Measurements from ENCODE around the gene RSU1. TPM values are rescaled to one million over a fixed set of nuclear protein-coding genes. Genes with fewer than 3 reads are reported as not detected.

The RSU1 gene
- total and polyA plus RNA-seq, 10 of the 15 experiments (the other 5 are each of a cell fraction or from before 2014, with no cell fraction given), result 49.2 to 139 (median 81.3) TPM

GRCh38 chr10:16788778-16789177 is 28.4 kb downstream of the RSU1 start (continued):
- TF ChIP-seq NR2C1 (IDR thresholded peaks at IDR 0.05), result no peak
- TF ChIP-seq SIX5 (IDR thresholded peaks at IDR 0.05; ENCODE audit: low read depth, low read length, severe bottlenecking), result no peak
- no peak for TF ChIP-seq RELB (IDR thresholded peaks at IDR 0.05; ENCODE audit: low read depth)
- TF ChIP-seq CEBPZ (IDR thresholded peaks at IDR 0.05; ENCODE audit: low read depth, low read length), result no peak
- 0 out of 2 replicates have a peak, but pooled peaks have one; percentile 29 for TF ChIP-seq NR2F1 (conservative IDR thresholded peaks at IDR 0.05)
- TF ChIP-seq NFYB (IDR thresholded peaks at IDR 0.05; ENCODE audit: insufficient read depth, low read depth, low read length), result no peak
- peak in 1 of 2 experiments; percentile 16; a peak in 2 of 4 replicates for TF ChIP-seq IKZF2 (IDR thresholded peaks at IDR 0.05)
- no peak for TF ChIP-seq SRF (IDR thresholded peaks at IDR 0.05; ENCODE audit: low read depth in 2 of 2, low read length in 2 of 2)
- TF ChIP-seq WRNIP1 (IDR thresholded peaks at IDR 0.05; ENCODE audit: borderline replicate concordance, low read depth, low read length), result no peak
- no peak for TF ChIP-seq CUX1 (IDR thresholded peaks at IDR 0.05; ENCODE audit: insufficient replicate concordance, low read depth, low read length)
- TF ChIP-seq CEBPB (IDR thresholded peaks at IDR 0.05; ENCODE audit: borderline replicate concordance in 1 of 2, low read depth in 2 of 2, low read length in 2 of 2), result no peak
- TF ChIP-seq IKZF1 (conservative IDR thresholded peaks at IDR 0.05), result peak; percentile 34
- no peak for TF ChIP-seq CBX3 (IDR thresholded peaks at IDR 0.05; ENCODE audit: borderline replicate concordance, low read depth)
- TF ChIP-seq TAF1 (IDR thresholded peaks at IDR 0.05; ENCODE audit: borderline replicate concordance, low read depth, low read length), result no peak
- no peak for TF ChIP-seq USF2 (IDR thresholded peaks at IDR 0.05; ENCODE audit: borderline replicate concordance, low read depth, low read length)
- no peak for TF ChIP-seq BCL11A (IDR thresholded peaks at IDR 0.05; ENCODE audit: low read depth, low read length)
- no peak for TF ChIP-seq FOXK2 (IDR thresholded peaks at IDR 0.05)
- no peak for TF ChIP-seq HDAC2 (IDR thresholded peaks at IDR 0.05)
